OCI-LY3 (cell line): ENCODE results near the gene RARG.

ENCODE experiments used
- EZH2phosphoT487 ChIP-seq: fragments of 200-600 bp; shearing (Covaris generic); IDR thresholded peaks from 2 replicates; pipeline ENCODE4 v1.6.1; 2018; ENCODE audit warnings: antibody characterized with exemption, mixed run types, low read depth
- TF ChIP-seq, protein P1 (sequence below): fragments of 200-600, 300-600 bp; sonication (generic); IDR thresholded peaks from 2 replicates; pipeline ENCODE4 v1.5.1; 2014; ENCODE audit warnings: antibody characterized with exemption, low read length, low read depth

DNA sequence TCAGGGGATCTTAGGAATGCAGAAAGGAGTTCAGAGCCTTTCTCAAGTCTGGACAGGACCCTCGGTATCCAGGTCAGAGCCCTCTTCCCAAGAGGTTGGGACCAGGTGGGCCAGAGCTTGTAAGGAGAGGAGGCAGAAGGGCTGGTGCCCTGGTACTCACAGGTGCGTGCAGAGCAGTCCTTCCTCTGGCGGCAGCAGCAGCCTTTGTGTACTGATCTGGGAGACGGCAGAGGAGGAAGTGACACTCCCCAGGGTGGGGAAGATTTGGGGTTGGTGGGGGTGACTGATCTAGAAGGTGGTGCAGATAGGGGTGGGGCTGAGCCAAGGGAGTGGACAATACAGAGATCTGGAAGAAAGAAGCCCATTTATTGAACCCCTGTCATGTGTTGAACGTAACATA, 25.0 kb downstream of the RARG start, which contains the start of gene ITGB7:
- TF ChIP-seq, protein P1, sequence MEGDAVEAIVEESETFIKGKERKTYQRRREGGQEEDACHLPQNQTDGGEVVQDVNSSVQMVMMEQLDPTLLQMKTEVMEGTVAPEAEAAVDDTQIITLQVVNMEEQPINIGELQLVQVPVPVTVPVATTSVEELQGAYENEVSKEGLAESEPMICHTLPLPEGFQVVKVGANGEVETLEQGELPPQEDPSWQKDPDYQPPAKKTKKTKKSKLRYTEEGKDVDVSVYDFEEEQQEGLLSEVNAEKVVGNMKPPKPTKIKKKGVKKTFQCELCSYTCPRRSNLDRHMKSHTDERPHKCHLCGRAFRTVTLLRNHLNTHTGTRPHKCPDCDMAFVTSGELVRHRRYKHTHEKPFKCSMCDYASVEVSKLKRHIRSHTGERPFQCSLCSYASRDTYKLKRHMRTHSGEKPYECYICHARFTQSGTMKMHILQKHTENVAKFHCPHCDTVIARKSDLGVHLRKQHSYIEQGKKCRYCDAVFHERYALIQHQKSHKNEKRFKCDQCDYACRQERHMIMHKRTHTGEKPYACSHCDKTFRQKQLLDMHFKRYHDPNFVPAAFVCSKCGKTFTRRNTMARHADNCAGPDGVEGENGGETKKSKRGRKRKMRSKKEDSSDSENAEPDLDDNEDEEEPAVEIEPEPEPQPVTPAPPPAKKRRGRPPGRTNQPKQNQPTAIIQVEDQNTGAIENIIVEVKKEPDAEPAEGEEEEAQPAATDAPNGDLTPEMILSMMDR = no peak
- TF ChIP-seq EZH2phosphoT487 = no peak
